C4-2B (cell line): ENCODE results near the gene XIRP2.
"Not testable (repeated sequence)": the region's sequence is repeated elsewhere in the genome, so short reads cannot be mapped to it uniquely, and the experiment has no call there.

Experiments
- H3K27ac ChIP-seq: fragments of 450-650 bp; 2 replicates; pipeline ENCODE4 v1.5.1; 2017
- CTCF ChIP-seq: fragments of 450-650 bp; conservative IDR thresholded peaks from 2 replicates; pipeline ENCODE4 v1.5.1; 2017; ENCODE audit warnings: mild to moderate bottlenecking
- ZFX ChIP-seq: fragments of 450-650 bp; IDR thresholded peaks from 2 replicates; pipeline ENCODE4 v1.6.1; 2017

Gene XIRP2

GRCh38 chr2:167018590-167018989, 130.3 kb downstream of the XIRP2 start:
- no peak overlapping the region for H3K27ac ChIP-seq
- TF ChIP-seq ZFX (no peak), CTCF (no peak)

GRCh38 chr2:167028503-167028902, 140.2 kb downstream of the XIRP2 start:
- H3K27ac ChIP-seq, result no peak overlapping the region
- TF ChIP-seq ZFX, result no peak
- TF ChIP-seq CTCF, result no peak

GRCh38 chr2:167034976-167035375, 146.7 kb downstream of the XIRP2 start:
- not testable (repeated sequence) for H3K27ac ChIP-seq

- no peak for TF ChIP-seq CTCF
- no peak for TF ChIP-seq ZFX
- H3K27ac ChIP-seq, result no peak overlapping the region
Measured at GRCh38 chr2:167048829-167049228, 160.5 kb downstream of the XIRP2 start.

- no peak for TF ChIP-seq CTCF
- TF ChIP-seq ZFX, result no peak
- H3K27ac ChIP-seq, result no peak overlapping the region
Measured at GRCh38 chr2:167049659-167050058, 161.4 kb downstream of the XIRP2 start.

GRCh38 chr2:167052825-167053224, 164.5 kb downstream of the XIRP2 start:
- H3K27ac ChIP-seq, result no peak overlapping the region
- TF ChIP-seq ZFX (no peak), CTCF (no peak)

GRCh38 chr2:167054881-167055280, 166.6 kb downstream of the XIRP2 start:
- no peak overlapping the region for H3K27ac ChIP-seq
- TF ChIP-seq CTCF, result no peak
- no peak for TF ChIP-seq ZFX

- TF ChIP-seq CTCF, result no peak
- no peak for TF ChIP-seq ZFX
- no peak overlapping the region for H3K27ac ChIP-seq
Measured at GRCh38 chr2:167057446-167057845, 169.2 kb downstream of the XIRP2 start.
